HG03378 (cell line): Measurements from ENCODE around the gene ZFPL1.

Experiments used
- ATAC-seq: cut with Tn5 transposase; IDR thresholded peaks from one replicate; pipeline ENCODE4 v1.9.1; 2021; ENCODE audit warnings: mild to moderate bottlenecking, moderate library complexity; ENCODE audit not compliant: unreplicated experiment

The ZFPL1 gene

GRCh38 chr11:65126624-65127274 lies 42.7 kb downstream of the ZFPL1 start:
- no peak for ATAC-seq

GRCh38 chr11:65127473-65128181 lies 43.6 kb downstream of the ZFPL1 start:
- ATAC-seq: no peak

DNA sequence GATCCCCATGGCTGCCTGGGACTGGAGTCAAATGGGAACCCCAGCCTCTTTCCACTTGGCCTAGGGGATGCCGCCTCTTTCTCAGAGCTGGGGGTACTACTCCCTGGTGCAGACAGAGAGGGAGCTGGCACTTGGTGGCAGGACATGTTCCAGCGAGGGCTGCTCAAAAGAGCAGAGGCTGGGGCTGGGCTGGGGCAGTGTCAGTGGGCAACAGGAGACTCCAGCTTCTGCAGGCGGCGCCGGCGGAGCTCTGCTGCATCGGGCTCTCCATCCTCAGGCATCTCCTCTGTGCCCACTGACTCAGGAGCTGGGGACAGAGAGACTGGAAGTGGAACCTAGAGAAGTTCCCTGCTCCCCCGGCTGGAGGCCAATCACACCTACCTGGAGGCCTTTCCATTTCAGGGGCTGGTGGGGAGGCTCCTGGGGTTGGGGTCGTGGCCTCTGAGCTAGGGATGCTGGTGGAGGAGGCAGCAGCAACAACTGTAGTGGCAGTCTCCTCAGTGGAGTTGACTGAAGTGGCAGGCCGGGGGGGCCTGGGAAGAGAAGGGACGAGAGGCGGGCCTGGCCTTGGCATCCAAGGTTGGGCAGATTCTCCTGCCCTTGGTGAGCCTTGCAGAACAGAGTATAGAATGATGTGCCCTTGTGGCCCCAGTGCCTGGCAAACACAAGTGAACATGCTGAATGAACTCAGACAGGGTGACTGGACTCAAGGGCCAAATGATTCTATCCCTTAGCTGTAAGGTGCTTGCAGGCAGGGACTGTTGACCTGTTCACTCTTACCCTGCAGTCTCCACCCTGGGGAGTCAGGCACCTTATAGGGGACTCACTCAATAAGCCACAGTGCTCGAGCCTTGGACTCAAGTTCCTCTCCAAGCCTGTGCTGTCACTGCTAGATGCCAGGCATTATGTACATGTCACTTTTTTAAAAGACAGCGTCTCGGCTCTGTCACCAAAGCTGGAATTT lies 44.4 kb downstream of the ZFPL1 start:
- ATAC-seq: no peak

GRCh38 chr11:65129649-65130441 lies 45.8 kb downstream of the ZFPL1 start:
- ATAC-seq: no peak

- ATAC-seq: no peak
These were observed 46.8 kb downstream of the ZFPL1 start for GRCh38 chr11:65130631-65131416.

GRCh38 chr11:65131417-65131776 lies 47.4 kb downstream of the ZFPL1 start:
- no peak for ATAC-seq

- no peak for ATAC-seq
These were observed 47.8 kb downstream of the ZFPL1 start for GRCh38 chr11:65131895-65132237.

DNA sequence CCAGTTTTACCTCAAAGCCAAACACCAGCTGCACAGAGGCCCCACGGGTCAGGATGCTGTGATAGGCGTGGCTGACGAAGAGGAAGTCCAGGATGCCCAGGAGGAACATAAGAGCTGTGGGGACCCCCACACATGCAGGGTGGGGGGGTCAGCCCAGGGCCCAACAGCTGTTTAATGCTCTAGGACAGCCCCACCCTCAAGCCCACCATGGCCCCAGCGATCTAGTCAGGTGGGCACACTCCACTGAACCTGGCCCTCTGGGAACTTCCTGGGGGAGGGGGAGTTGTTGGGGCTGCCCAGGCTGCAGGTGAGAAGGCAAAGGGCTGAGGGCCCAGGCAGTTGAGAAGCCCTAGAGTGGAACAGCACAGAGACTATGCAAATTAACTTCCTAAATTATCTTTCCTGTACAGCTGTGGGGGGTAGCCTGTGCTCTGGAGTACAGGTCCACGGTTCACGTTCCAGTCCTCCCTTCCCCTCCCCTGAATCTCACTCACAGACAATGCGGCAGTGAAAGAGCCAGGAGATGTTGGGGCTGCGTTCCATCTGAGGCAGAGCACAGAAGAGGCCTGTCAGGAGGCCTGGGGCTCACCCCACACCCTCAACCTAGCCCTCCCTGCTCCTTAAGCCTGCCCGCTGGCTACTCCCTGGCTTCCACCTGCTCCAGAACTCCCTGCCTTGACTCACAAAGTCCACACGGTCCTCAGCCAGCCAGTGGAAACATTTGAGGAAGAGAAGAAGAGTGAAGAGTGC lies 48.4 kb downstream of the ZFPL1 start:
- ATAC-seq: no peak

- ATAC-seq: no peak
These were observed 49.1 kb downstream of the ZFPL1 start for GRCh38 chr11:65132988-65133700.

DNA sequence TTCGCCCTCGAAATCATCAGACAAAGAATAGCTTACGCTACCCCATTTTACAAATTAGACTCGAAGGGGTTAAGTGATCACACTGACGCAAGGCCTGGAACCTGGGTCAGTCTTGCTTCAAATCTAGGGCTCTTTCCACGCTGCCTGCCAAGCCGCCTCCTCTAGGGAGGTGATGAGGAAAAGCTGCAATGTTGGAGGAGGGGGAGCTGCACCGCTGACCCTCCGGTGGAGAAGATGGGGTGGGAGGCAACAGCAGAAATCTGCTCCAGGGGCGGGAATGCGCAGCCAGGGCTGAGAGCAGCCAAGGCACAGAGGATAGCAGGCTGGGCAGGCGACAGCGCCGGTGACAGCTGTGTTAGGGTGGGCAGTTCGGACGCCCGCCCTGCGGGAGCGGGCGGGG lies 49.7 kb downstream of the ZFPL1 start:
- no peak for ATAC-seq

- ATAC-seq: peak; percentile 43
These were observed 50.4 kb downstream of the ZFPL1 start, which contains the start of gene SYVN1 for GRCh38 chr11:65134240-65134951. TSS of gene SYVN1 (minus strand) at chr11:65134519. CDS start at chr11:65133601, 918 bp downstream.

DNA sequence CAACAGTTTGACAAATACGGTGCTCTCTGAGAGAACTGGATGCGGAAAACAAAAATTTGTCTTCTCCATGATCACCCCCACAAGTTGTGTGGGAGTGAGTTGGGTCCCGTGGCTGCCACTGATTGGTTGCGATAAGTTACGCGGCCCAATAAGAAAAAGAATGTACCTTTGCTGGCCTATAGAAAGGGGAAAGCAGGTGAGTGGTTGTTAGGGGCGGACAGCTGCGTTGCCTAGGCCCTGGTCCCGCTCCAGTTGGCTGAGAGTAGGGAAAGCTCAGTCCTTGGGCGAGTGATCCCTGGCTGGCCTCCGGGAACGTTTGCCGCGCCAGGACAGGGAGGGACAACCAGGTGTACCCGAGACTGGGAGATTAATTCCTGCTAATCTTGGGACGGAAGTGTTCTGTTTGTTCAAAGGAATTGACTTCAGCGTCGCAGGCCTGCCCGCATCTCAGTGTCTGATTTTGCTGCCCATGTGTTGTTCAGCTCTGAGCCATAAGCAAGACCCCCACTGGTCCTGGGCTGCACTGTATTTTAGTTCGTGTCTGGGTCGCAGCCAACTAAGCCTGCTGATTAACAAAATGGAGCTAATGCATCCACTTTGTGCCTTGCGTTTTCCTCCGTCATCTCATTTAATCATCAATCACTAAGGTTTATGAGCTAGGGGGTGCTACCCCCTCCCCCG lies 51.1 kb downstream of the ZFPL1 start:
- ATAC-seq: peak; percentile 68

GRCh38 chr11:65135633-65136145 lies 51.7 kb downstream of the ZFPL1 start:
- ATAC-seq: no peak

- no peak for ATAC-seq
These were observed 52.6 kb downstream of the ZFPL1 start for GRCh38 chr11:65136515-65137096.
